MM.1S (cell line): ENCODE measurements around the gene CREB1.

Experiments used
- EZH2 ChIP-seq: fragments of 300-600 bp; sonication (generic); optimal IDR thresholded peaks from 2 replicates; pipeline ENCODE3; 2017; ENCODE audit warnings: low read depth, mild to moderate bottlenecking, antibody characterized with exemption, low read length, mixed read lengths
- TF ChIP-seq, protein P1 (sequence below): fragments of 300-600 bp; sonication (generic); IDR thresholded peaks from 2 replicates; pipeline ENCODE4 v1.5.1; 2016; ENCODE audit warnings: antibody characterized with exemption, low read length, mixed read lengths

DNA sequence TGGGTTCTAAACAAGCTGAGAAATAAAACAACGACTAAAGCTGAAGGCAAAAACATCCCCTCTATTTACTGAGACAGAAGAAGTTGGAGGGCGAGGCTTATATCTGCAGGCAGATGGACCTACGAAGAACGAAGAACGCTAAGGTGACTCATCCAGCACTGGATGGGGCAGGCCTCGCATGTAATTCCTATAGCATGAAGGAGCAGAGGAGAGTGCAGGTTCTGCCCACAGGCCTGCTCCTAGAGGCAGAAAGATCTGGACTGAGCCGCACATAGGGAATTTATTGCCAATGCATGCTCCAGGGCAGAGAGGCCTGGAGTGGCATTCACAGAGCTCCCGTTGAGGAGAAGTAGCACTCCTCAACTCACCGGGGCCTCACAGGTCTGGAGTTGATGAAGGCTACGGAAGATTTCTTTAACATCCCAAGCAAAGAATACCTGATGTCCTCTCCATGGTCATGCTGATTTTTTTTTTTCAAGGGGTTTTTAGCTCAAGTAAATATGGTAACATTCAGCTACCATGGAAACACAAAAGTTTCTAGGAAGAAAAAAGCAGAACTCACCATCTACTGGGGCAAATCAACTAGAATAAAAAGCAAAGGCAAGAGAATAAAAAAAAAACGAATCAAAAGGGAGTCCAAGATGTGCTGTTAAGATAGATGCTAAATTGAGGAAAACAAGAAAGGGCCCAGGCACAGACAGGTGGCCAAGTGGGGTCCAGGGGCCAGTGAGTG lies 105.9 kb downstream of the CREB1 start:
- no peak for TF ChIP-seq EZH2
- TF ChIP-seq, protein P1, sequence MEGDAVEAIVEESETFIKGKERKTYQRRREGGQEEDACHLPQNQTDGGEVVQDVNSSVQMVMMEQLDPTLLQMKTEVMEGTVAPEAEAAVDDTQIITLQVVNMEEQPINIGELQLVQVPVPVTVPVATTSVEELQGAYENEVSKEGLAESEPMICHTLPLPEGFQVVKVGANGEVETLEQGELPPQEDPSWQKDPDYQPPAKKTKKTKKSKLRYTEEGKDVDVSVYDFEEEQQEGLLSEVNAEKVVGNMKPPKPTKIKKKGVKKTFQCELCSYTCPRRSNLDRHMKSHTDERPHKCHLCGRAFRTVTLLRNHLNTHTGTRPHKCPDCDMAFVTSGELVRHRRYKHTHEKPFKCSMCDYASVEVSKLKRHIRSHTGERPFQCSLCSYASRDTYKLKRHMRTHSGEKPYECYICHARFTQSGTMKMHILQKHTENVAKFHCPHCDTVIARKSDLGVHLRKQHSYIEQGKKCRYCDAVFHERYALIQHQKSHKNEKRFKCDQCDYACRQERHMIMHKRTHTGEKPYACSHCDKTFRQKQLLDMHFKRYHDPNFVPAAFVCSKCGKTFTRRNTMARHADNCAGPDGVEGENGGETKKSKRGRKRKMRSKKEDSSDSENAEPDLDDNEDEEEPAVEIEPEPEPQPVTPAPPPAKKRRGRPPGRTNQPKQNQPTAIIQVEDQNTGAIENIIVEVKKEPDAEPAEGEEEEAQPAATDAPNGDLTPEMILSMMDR, result no peak
